ENCODE data around the gene FSD1.
"Not testable (repeated sequence)": the region's sequence is repeated elsewhere in the genome, so short reads cannot be mapped to it uniquely, and the experiment has no call there.

FSD1 gene

GRCh38 chr19:4327877-4328242 is 23.5 kb downstream of the FSD1 start (continued):
- TF ChIP-seq, protein P1, sequence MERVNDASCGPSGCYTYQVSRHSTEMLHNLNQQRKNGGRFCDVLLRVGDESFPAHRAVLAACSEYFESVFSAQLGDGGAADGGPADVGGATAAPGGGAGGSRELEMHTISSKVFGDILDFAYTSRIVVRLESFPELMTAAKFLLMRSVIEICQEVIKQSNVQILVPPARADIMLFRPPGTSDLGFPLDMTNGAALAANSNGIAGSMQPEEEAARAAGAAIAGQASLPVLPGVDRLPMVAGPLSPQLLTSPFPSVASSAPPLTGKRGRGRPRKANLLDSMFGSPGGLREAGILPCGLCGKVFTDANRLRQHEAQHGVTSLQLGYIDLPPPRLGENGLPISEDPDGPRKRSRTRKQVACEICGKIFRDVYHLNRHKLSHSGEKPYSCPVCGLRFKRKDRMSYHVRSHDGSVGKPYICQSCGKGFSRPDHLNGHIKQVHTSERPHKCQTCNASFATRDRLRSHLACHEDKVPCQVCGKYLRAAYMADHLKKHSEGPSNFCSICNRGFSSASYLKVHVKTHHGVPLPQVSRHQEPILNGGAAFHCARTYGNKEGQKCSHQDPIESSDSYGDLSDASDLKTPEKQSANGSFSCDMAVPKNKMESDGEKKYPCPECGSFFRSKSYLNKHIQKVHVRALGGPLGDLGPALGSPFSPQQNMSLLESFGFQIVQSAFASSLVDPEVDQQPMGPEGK (CRISPR knock-in tag; IDR thresholded peaks at IDR 0.05; ENCODE audit: borderline replicate concordance), result no peak
- TF ChIP-seq ZFP30 (CRISPR knock-in tag; IDR thresholded peaks at IDR 0.05) (no peak), ZNF565 (CRISPR knock-in tag; conservative IDR thresholded peaks at IDR 0.05; ENCODE audit: low read depth) (no peak), ZNF8 (CRISPR knock-in tag; IDR thresholded peaks at IDR 0.05) (no peak)

DNA sequence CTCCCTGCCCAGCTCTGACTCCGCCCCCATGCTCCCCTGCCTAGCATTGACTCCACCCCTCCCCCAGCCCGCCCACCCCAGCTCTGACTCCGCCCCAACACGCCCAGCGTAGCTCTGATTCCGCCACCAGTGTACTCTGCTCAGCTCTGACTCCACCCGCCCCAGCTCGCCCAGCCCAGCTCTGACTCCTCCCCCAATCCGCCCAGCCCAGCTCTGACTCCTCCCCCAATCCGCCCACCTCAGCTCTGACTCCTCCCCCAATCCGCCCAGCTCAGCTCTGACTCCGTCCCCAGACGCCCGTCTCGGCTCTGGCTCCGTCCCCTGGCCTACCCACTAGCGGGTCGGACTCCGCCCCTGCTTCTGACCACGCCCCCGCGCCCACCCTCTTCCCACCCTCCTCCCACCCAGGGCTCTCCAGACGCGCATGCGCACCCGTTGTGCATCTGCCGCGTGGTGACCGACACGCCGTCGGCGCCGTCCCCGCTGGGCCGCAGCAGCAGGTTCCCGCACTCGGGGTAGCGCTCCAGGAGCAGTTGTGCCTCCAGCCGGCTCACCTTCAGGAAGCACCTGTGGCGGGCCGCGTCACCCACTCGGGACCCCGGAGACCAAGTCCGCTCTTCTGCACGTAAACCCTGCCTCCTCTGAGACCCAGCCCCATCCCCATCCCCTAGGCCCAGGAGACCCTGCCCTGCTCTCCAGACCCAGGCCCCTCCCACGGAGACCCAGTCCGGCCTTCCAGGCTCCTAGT is 24.0 kb downstream of the FSD1 start:
- TF ChIP-seq ZC3H10 (CRISPR knock-in tag; IDR thresholded peaks at IDR 0.05) (no peak), ARNTL (CRISPR knock-in tag; IDR thresholded peaks at IDR 0.05; ENCODE audit: borderline replicate concordance, low read depth) (no peak), PPARA (CRISPR knock-in tag; IDR thresholded peaks at IDR 0.05; ENCODE audit: borderline replicate concordance) (no peak), OSR1 (CRISPR knock-in tag; IDR thresholded peaks at IDR 0.05) (no peak), ZNF70 (CRISPR knock-in tag; IDR thresholded peaks at IDR 0.05) (no peak), TSHZ2 (CRISPR knock-in tag; IDR thresholded peaks at IDR 0.05) (no peak), ZNF565 (CRISPR knock-in tag; conservative IDR thresholded peaks at IDR 0.05; ENCODE audit: low read depth) (no peak), CSRNP3 (CRISPR knock-in tag; IDR thresholded peaks at IDR 0.05) (no peak), CSDC2 (CRISPR knock-in tag; IDR thresholded peaks at IDR 0.05) (no peak), GLIS3 (CRISPR knock-in tag; IDR thresholded peaks at IDR 0.05) (no peak), ZFP30 (CRISPR knock-in tag; IDR thresholded peaks at IDR 0.05) (no peak), ZFP3 (CRISPR knock-in tag; IDR thresholded peaks at IDR 0.05) (no peak), ZNF8 (CRISPR knock-in tag; IDR thresholded peaks at IDR 0.05) (no peak), SNAI2 (CRISPR knock-in tag; IDR thresholded peaks at IDR 0.05) (no peak), ISL1 (CRISPR knock-in tag; IDR thresholded peaks at IDR 0.05) (no peak), BACH2 (CRISPR knock-in tag; IDR thresholded peaks at IDR 0.05; ENCODE audit: borderline replicate concordance) (no peak)
- TF ChIP-seq, protein P2, sequence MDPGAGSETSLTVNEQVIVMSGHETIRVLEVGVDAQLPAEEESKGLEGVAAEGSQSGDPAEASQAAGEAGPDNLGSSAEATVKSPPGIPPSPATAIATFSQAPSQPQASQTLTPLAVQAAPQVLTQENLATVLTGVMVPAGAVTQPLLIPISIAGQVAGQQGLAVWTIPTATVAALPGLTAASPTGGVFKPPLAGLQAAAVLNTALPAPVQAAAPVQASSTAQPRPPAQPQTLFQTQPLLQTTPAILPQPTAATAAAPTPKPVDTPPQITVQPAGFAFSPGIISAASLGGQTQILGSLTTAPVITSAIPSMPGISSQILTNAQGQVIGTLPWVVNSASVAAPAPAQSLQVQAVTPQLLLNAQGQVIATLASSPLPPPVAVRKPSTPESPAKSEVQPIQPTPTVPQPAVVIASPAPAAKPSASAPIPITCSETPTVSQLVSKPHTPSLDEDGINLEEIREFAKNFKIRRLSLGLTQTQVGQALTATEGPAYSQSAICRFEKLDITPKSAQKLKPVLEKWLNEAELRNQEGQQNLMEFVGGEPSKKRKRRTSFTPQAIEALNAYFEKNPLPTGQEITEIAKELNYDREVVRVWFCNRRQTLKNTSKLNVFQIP (CRISPR knock-in tag; IDR thresholded peaks at IDR 0.05; ENCODE audit: borderline replicate concordance, low read depth), result no peak
- TF ChIP-seq, protein P3, sequence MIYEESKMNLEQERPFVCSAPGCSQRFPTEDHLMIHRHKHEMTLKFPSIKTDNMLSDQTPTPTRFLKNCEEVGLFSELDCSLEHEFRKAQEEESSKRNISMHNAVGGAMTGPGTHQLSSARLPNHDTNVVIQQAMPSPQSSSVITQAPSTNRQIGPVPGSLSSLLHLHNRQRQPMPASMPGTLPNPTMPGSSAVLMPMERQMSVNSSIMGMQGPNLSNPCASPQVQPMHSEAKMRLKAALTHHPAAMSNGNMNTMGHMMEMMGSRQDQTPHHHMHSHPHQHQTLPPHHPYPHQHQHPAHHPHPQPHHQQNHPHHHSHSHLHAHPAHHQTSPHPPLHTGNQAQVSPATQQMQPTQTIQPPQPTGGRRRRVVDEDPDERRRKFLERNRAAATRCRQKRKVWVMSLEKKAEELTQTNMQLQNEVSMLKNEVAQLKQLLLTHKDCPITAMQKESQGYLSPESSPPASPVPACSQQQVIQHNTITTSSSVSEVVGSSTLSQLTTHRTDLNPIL (CRISPR knock-in tag; IDR thresholded peaks at IDR 0.05; ENCODE audit: low read depth), result no peak
- ATAC-seq, result peak; percentile 86

GRCh38 chr19:4328991-4329681 is 24.7 kb downstream of the FSD1 start:
- not testable (repeated sequence) for ATAC-seq

Measured in SK-N-SH treated with all-trans-retinoic acid at 6 μM for 48 hours (cell line).